Right hindlimb (tissue), 1 donor: Measurements from ENCODE around the gene DBET.
A peak's percentile ranks its signal among the peaks of the same experiment; 100 is the strongest.
"Not testable (repeated sequence)": the region's sequence is repeated elsewhere in the genome, so short reads cannot be mapped to it uniquely, and the experiment has no call there.

Experiments used
- DNase-seq: peaks from one replicate; pipeline ENCODE4 v3.0.0-alpha.2; 2018

The DBET gene

DNA sequence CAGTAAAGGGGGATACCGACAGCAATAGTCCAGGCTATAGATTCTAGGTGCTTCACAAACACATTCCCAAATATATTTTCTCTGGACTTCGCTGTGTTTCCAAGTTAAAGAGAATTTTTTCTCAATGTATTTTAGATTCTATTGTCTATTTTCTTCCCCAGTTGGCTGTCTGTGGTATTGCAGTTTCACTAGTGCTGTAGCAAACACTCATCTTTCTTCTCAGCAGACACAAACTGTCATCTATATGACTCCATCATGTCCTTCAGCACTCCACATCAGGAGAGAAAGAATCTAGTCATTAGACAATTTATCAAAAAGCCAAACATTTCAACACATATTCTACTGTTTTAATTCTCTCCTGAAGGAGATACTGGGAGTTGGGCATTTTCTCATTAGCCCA lies at the start of gene DBET:
DBET (plus strand) TSS at position 161 of the 400 bp plus-strand sequence.
- not testable (repeated sequence) for DNase-seq

DNA sequence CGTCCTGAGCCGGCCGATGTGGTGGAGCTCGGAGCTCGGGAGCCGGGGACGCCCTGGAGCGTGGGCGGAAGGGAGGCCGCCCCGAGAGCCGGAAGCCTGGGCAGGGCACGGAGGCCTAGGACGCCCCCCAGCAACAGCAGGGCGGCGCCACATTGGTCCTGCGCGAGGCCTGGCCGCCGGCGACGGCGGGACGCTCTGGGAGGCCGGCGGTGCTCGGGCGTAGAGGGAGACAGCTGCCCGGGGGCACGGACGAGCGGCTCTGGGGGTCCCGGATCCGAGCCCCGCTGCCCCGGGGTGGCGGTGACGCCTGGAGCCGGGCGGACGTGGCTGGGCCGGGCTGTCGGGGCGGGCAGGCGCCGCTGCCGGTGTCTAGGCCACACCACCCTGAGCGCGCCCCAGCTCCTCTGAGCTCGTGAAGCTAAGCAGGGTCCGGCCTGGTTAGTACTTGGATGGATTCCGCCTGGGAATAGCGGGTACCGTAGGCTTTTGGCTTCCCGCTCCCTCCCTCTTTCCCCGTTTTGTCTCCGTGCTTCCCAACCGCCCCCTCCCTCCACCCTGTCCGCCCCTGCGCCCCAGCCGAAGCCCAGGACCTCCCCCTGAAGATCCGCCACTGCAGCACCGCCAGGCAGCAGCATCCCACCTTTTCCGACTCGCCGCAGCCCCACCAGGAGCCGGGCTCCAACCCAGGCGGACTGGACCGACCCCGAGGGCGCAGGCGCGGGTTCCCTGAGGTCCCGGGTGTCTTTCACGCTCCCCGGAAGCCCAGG lies 49.3 kb upstream of the DBET start:
- DNase-seq: peak; percentile 33

DNA sequence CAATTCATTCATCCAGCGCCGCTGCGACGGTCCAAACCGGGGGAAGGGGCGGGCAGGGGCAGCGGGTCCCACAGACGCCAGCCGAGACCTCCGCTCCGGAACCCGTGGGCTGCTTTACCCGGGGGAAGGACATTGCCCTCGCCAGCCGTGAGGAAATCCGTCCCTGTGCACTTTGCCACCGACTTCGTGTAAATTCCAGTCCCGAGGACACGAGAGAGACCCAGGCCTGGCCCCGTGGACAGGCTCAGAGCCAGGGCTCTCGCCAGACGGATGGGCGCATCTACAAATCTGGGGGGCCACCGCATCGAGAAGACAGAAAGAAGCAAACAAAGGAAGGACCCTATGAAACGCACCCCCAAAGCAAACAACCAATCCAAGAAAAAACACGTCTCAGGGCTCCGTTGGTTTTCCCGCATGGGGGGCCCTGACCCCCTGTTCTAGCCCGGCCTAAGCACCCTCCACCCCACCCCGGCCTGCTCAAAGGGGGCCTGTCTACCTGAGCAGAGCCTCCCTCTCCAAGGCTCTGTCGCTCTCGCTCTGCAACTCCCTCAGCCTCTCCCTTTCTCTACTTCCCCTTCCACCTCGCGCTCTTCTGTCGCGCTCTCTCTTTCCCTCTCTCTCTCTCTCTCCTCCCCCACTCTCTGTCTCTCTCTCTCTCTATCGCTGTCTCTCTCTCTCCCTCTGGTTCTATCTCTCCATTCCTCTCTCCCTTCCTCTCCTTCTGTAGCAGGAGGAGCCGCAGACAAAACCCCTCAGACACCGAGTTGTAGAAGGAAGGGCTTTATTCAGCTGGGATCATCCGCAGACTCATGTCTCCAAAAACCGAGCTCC lies 48.5 kb upstream of the DBET start:
- peak; percentile 11 for DNase-seq

DNA sequence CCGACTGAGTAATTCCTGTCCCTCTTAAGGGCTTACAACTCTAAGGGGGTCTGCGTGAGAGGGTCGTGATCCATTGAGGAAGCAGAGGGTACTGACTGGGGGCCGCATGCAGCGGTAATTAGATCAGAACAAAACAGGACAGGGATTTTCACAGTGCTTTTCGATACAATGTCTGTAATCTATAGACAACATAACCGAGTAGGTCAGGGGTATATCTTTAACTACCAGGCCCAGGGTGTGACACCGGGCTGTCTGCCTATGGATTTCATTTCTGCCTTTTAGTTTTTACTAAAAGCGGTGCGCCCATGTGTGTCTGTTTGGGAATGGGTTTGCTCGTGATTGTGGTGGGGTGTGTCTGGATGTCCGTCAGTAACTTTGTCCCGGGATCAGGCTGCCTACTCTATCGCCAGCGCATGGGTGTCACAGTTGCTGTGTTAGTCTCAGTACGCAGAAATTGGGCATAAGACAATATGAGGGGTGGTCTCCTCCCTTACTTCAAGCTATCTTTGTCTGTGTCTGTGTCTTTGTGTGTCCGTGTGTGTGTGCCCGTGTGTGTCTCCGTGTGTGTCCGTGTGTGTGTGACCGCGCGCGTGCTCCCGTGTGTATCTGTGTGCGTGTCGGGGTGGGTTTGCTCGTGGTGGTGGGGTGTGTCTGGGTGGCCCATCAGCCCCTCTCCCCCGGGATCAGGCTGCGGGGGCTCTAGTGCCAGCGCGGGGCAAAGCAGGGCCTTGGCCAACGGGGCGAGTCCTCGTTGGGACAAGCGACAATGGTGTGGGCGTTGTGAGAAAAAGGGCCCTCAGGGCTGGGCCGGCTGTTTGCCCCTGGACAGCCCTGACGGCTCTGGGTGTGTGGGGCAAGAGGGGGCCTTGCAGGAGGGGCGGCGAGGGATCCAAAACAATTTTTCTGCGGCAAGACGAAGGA lies 47.7 kb upstream of the DBET start:
- peak; percentile 14 for DNase-seq

DNA sequence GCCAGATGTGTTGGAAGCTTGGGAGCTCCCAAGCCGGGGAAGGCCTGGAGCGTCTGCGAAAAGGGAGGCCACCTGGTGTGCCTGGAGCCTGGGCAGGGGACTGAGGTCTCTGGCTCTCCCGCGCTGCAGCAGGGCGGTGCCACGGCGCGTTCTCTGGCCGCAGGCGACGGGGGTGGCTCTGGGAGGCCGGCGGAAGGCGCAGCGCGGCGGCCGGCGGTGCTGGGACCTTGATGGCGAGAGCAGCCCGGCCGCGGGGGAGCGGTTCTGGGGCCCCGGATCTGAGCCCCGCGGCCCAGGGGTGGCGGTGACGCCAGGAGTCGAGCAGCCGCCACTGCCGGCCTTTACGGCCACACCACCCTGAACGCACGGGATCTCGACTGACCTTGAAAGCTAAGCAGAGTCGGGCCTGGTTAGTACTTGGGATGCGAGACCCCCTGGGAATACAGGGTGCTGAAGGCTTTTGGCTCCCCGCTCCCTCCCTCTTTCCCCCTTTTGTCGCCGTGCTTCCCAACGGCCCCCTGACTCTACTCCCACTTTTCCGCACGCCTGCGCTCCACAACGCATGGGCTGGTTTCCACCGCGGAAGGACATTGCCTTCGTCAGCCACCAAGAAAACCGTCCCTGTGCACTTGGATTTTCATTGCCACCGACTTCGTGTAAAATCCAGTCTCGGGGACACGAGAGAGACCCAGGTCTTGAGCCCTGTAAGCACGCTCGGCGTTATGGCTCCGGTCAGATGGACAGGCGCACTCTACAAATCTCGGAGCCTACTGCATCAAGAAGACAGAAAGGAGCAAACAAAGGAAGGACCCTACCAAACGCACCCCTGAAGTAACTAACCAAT lies 46.7 kb upstream of the DBET start:
- peak; percentile 17 for DNase-seq

DNA sequence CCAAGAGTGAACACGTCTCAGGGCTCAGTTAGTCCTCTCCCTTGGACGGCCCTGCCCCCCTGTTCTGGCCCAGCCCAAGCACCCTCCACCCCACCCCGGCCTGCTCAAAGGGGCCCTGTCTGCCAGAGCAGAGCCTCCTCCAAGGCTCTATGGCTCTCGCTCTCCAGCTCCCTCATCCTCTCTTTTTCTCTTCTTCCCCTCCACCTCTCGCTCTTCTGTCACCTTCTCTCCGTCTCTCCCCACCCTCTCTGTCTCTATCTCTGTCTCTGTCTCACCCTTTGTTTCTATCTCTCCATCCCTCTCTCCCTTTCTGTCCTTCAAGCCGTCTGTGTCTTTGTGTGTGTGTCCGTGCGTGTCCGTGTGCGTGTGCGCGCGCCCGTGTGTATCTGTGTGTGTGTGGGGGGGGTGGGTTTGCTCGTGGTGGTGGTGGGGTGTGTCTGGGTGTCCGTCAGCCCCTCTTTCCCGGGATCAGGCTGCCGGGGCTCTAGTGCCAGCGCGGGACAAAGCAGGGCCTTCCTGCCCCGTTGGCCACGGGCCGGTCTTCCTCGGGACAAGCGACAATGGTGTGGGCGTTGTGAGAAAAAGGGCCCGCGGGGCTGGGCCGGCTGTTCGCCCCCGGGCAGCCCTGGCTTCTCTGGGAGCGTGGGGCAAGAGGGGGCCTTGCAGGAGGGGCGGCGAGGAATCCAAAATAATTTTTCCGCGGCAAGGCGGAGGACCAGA lies 45.9 kb upstream of the DBET start:
- peak; percentile 19 for DNase-seq

DNA sequence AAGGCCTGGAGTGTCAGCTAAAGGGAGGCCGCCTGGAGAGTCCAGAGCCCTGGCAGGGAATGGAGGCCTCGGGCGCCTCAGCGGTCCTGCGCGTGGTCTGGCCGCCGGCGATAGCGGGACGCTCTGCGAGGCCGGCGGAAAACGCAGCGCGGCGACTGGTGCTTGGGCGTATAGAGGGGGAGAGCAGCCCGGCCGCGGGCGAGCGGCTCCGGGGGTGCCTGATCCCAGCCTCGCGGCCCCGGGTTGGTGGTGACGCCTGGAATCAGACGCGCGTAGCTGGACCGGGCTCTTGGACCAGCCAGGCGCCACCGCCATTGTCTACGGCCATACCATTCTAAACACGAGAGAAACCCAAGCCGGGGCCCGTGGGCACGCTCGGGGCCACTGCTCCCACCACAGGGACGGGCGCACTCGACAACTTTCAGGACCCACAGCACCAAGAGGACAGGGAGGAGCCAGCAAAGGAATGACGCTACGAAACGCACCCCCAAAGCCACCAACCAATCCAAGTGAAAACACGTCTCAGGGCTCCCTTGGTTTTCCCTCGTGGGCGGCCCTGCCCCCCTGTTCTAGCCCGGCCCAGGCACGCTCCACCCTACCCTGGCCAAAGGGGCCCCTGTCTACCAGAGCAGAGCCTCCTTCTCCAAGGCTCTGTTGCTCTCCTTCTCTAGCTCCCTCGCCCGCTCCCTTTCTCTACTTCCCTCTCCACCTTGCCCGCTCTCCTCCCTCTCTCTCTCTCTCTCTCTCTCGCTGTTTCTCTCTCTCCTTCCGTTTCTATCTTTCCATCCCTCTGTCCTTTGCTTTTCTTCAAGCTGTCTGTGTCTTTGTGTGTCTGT lies 45.1 kb upstream of the DBET start:
- peak; percentile 13 for DNase-seq

DNA sequence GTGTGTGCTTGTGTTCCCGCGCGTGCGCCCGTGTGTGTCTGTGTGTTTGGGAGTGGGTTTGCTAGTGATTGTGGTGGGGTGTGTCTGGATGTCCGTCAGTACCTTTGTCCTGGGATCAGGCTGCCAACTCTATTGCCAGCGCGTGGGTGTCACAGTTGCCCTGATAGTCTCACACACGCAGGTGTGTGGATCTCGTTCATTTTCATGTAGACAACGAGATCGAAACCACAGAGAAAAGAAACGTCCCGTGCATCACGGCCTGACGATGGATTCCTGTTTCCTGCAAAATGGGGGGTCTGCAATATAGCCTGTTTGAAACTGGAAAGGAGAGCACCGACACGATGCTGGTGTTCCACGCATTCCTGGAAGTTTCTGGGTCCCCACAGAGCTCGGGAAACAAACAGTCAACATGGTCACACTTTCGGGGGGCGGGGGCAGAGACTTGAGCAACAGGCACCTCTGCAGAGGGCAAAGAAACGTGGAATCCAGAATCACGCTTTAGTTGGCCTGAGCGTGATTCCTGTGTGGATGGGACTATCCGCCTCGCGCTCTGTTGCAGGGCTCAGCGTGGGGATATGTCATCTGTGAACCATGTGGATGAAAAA lies 44.3 kb upstream of the DBET start:
- peak; percentile 11 for DNase-seq

DNA sequence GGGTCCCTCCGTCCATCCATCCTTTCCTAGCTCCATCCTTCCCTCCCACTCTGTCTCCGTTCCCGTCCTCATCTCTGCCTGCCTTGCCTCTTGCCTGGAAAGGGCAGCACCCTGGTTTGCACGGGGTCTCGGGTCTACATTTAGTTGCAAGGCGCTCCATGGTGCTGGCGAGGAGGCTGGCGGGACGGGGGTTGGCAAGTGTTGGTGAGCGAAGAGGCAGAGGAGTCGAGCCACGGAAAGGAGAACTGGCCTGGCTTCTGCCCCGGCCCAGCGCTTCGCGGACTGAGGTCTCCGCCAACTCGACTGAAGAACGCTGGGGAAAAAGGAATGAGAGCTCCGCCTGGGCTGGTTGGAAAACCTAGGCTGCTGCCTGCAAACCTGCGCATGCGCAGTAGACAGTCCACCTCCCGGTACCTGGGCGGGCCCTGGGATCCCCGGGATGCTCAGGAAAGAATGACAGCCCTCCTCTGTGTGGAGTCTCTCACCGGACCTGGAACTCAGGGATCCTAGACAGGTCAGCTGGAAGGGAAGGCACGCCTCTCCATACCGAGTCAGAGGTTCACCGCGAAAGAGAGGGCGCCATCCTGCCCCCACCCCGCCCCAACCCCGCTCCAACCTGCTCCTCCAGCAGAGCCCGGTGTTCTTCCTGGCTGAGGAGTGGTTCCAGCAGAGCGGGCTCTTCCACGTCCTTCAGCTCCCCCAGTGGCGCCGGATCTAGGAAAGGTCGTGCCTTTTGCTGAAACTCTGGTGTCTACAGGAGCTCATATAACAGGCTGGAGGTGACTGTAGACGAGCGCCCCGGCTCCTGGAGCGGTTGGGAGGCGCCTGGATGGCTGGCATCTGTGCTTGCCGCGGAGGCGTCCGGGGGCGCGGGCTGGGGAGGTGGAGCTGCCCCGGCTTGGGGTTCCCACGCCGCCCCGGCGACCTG lies 43.2 kb upstream of the DBET start:
- DNase-seq: peak; percentile 64

DNA sequence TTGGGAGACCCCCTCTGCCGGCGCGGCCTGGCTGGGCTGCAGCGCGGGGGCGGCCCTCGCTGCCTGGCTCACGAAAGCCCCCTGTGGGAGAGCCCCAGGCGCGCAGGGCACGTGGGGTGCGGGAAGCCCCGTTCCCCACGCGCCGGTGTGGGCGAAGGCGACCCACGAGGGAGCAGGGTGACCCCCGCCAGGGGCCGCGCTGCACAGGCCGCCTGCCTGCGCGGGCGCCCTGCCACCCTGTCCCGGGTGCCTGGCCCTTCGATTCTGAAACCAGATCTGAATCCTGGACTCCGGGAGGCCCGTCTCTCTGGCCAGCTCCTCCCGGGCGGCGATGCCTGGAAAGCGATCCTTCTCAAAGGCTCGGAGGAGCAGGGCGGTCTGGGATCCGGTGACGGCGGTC lies 42.3 kb upstream of the DBET start:
- not testable (repeated sequence) for DNase-seq

DNA sequence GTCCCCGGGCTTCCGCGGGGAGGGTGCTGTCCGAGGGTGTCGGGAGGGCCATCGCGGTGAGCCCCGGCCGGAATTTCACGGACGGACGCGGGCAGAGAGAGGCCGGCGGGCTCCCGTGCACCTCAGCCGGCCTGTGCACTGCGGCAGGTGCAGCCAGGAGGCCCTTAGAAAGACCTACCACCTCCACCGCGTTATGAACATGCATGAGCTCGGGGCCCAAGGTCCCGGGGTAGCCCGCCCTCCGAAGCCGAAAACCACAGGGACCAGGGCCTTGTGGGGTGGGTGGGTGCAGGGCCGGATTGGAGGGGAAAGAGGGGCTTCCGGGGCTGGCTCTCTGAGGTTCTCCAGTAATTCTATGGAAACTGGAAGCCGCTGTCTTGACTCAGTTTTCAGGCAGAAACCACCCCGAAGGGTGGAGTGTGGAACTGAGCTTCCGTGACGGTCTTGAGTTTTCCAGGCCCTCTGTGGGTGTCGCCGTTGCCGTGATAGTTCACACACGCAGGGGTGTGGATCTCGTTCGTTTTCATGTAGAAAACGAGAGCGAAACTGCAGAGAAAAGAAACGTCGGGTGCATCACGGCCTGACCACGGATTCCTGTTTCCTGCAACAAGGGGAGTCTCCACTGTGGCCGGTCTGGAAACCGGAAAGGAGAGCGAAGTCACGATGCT lies 41.6 kb upstream of the DBET start:
- DNase-seq: peak; percentile 14

DNA sequence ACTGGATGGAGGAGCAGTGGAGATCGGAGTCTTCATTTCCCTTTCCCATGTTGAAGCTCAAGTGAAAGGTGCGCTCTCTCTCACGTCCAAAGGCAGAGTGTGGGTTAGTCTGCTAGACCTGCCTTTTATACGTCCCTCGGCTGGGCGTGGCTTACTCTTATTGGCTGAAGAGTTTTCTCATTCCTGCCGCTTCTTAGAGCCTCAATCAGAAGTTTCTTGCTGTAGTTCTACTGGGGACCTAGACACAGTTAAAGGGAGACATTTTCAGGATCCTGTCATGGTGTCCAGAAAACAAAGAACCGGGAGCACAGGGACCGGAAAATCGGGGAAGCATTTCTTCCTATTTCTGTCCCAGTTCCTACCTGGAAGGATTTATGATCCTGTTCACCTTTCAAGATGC lies 37.1 kb upstream of the DBET start, which contains the start of gene FRG2:
FRG2 (minus strand) TSS at position 101 of the 400 bp plus-strand sequence; CDS start at position 49, 52 bp downstream.
- not testable (repeated sequence) for DNase-seq

DNA sequence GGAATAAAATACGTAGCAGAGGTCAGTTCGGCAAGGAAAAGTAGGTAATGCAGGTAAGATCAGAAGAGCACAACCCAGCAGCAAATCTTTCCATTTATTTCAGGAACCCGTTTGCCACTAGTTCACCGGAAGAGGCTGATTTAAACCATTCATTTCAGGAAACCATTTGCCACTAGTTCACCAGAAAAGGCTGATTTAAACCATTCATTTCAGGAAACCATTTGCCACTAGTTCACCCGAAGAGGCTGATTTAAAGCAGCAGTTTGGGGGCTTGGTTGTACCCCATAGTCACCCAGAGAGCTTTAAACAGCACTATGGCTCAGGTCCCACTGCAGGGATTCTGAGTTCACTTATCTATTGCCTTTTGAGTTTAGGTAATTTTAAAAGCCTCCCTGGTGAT lies 33.0 kb upstream of the DBET start:
- DNase-seq: not testable (repeated sequence)

DNA sequence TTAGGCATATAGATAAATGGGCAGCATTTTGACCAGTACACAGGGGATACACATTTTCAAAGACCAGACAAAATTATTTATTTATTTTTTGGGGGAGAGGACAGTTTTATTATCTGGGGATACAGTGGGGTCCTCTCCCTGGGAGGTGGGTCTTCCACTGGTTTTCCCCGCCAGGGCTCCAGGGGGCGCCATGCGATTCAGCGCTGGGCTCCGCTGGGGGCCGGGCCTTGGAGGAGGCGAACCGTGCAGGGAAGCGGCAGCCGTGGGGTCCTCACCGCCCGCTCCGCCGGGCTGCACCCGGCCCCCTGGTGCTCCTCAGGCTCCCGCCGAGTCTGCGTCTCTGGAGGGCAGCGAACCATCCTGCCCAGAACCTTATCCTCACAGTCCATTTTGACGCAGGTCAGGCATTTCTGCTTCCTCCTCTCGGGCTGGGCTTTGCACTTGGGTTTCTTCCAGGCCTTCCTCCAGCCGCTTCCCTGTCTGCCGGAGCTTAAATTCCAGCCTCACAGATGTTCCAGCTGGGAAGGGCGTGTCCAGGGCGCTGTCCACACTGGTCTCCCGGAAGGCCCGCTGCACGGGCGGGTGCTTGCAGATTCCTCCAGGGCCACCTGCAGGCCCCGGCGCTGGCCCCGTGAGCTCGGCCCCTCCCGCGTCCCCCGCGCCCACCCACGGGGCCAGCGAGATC lies 26.5 kb upstream of the DBET start:
- not testable (repeated sequence) for DNase-seq

DNA sequence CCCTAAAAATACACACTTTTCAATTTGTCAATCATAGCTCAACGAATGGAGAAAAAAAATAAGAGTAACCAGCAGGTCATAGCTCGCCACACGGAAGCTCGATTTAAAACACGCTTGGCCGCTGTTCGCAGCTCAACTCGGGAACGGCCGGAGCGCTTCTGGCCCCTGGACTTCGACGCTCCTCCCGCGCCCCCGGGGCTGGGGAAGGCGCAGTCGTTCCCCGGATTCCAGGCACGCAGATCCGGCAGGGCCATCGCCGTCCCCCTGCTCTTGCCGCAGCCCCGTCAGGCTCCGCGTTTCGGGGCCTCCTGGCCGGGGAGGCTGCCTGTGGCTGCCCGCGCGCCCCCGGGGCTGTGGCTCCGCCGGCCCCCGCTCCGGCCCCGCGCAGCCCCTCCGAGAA lies 23.4 kb upstream of the DBET start:
- DNase-seq: not testable (repeated sequence)

DNA sequence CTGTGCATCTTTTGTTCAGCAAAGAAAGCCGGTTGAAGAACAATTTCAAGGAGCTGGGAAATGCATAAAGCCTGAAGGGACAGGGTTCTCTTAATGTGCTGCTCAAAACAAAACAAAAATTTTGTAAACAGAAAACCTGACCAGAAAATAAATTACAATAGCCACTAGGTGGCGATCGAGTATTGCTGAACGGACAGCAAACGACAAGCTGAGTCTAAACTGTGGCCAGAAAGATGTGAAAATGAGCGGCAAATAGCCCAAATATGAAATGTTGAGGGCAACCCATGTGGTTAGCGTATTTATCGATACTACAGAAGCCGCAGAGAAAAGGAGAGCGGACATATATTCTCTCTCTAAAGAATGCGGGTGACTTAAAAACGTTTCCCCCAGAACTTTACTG lies 16.7 kb upstream of the DBET start:
- not testable (repeated sequence) for DNase-seq
